HEK293T (cell line): ENCODE measurements around the gene KCNMA1.

Experiments used
- CTCF ChIA-PET: fragments of 350-600 bp; formaldehyde crosslinking; extraction: SDS; loops from one replicate; lab custom pipeline; 2021; ENCODE audit warnings: antibody characterized with exemption, inconsistent platforms; lab: Yijun Ruan, JAX
- POLR2A ChIA-PET: fragments of 350-600 bp; formaldehyde crosslinking; extraction: SDS; loops from one replicate; lab custom pipeline; 2020; ENCODE audit warnings: antibody characterized with exemption, inconsistent platforms; lab: Yijun Ruan, JAX
- DNase-seq: peaks from one replicate; pipeline ENCODE4 v3.0.0; 2012; ENCODE audit warnings: mixed read lengths; ENCODE audit errors: extremely low spot score
- ARNT ChIP-seq: fragments of 450-650 bp; IDR thresholded peaks from 2 replicates; pipeline ENCODE4 v1.6.1; 2017; ENCODE audit warnings: mild to moderate bottlenecking
- BHLHE40 ChIP-seq: fragments of 450-650 bp; IDR thresholded peaks from 2 replicates; pipeline ENCODE4 v1.6.1; 2016; ENCODE audit warnings: mild to moderate bottlenecking, moderate library complexity, borderline replicate concordance
- CTBP1 ChIP-seq: fragments of 450-650 bp; IDR thresholded peaks from 2 replicates; pipeline ENCODE4 v1.6.1; 2016; ENCODE audit warnings: borderline replicate concordance
- ELF4 ChIP-seq: fragments of 450-650 bp; IDR thresholded peaks from 2 replicates; pipeline ENCODE4 v1.6.1; 2017; ENCODE audit warnings: antibody characterized with exemption
- FOXA1 ChIP-seq: fragments of 450-650 bp; IDR thresholded peaks from 2 replicates; pipeline ENCODE4 v1.6.1; 2016; ENCODE audit warnings: mild to moderate bottlenecking
- FOXK2 ChIP-seq: fragments of 450-650 bp; IDR thresholded peaks from 2 replicates; pipeline ENCODE4 v1.6.1; 2016; ENCODE audit warnings: mild to moderate bottlenecking
- FOXM1 ChIP-seq: fragments of 450-650 bp; IDR thresholded peaks from 2 replicates; pipeline ENCODE4 v1.6.1; 2017; ENCODE audit warnings: mild to moderate bottlenecking, borderline replicate concordance
- HDGF ChIP-seq: fragments of 450-650 bp; IDR thresholded peaks from 2 replicates; pipeline ENCODE4 v1.6.1; 2017; ENCODE audit warnings: antibody characterized with exemption, borderline replicate concordance
- L3MBTL2 ChIP-seq: fragments of 450-650 bp; conservative IDR thresholded peaks from 2 replicates; pipeline ENCODE4 v1.6.1; 2016; ENCODE audit warnings: mild to moderate bottlenecking
- LEF1 ChIP-seq: fragments of 450-650 bp; IDR thresholded peaks from 2 replicates; pipeline ENCODE4 v1.6.1; 2017; ENCODE audit warnings: mild to moderate bottlenecking, borderline replicate concordance
- NFRKB ChIP-seq: fragments of 450-650 bp; IDR thresholded peaks from 2 replicates; pipeline ENCODE4 v1.6.1; 2016; ENCODE audit warnings: mild to moderate bottlenecking, moderate library complexity
- SP1 ChIP-seq: fragments of 450-650 bp; IDR thresholded peaks from 2 replicates; pipeline ENCODE4 v1.6.1; 2017
- SUZ12 ChIP-seq: fragments of 450-650 bp; IDR thresholded peaks from 2 replicates; pipeline ENCODE4 v1.6.1; 2016; ENCODE audit warnings: mild to moderate bottlenecking
- TARDBP ChIP-seq: fragments of 450-650 bp; IDR thresholded peaks from 2 replicates; pipeline ENCODE4 v1.6.1; 2016
- ZNF384 ChIP-seq: fragments of 450-650 bp; IDR thresholded peaks from 2 replicates; pipeline ENCODE4 v1.6.1; 2016
- TF ChIP-seq, protein P1 (sequence below): fragments of 450-650 bp; IDR thresholded peaks from 2 replicates; pipeline ENCODE4 v1.6.1; 2016

KCNMA1 gene

DNA sequence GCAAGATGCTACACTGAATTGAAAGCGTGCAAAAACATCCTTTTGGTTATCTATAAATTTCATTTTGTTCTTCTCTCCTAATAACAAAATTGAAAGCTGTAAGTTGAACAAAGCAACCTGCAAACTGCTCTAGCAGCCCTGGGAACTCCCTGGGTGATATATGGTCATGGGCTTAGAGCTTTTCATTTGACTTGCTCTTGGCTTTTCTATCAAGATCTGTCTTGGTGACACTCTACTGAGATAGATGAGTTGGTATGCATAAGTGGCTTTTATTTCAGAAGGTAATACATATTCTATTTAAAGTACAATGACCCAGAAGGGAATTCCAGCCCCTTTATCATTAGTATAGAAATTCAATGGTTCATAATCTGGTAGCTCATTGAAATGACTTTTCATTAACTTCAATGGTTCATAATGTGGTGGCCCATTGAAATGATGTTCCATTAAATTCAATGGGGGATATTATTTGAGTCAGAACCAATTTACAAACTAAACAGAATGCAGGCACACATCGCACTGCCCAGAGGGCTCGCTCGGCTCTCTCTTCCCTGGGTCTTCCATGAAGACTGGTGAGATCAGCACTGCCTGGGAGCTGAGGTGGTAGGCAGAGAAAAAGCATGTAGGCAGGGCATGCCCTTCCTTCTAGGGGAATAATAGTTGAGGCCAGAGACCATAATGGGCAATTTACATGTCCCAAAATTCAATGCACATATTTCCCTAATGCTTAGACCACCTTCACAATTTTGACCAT, 10.1 kb upstream of the KCNMA1 start:
- no peak for DNase-seq
- CTCF ChIA-PET: interaction anchor here (1.1 to 1.6 kb wide), 2 partner anchors 64 to 482 kb away, joined by 4 to 5 read pairs; no protein-coding TSS in a partner anchor
- TF ChIP-seq ARNT (no peak), TARDBP (no peak), ZNF384 (no peak), BHLHE40 (no peak), ELF4 (no peak), FOXA1 (no peak), LEF1 (no peak), NFRKB (no peak), FOXK2 (no peak), CTBP1 (no peak), HDGF (no peak), SP1 (no peak), L3MBTL2 (no peak), FOXM1 (no peak), SUZ12 (no peak)
- TF ChIP-seq, protein P1, sequence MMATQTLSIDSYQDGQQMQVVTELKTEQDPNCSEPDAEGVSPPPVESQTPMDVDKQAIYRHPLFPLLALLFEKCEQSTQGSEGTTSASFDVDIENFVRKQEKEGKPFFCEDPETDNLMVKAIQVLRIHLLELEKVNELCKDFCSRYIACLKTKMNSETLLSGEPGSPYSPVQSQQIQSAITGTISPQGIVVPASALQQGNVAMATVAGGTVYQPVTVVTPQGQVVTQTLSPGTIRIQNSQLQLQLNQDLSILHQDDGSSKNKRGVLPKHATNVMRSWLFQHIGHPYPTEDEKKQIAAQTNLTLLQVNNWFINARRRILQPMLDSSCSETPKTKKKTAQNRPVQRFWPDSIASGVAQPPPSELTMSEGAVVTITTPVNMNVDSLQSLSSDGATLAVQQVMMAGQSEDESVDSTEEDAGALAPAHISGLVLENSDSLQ: no peak
- POLR2A ChIA-PET: no interaction called here

DNA sequence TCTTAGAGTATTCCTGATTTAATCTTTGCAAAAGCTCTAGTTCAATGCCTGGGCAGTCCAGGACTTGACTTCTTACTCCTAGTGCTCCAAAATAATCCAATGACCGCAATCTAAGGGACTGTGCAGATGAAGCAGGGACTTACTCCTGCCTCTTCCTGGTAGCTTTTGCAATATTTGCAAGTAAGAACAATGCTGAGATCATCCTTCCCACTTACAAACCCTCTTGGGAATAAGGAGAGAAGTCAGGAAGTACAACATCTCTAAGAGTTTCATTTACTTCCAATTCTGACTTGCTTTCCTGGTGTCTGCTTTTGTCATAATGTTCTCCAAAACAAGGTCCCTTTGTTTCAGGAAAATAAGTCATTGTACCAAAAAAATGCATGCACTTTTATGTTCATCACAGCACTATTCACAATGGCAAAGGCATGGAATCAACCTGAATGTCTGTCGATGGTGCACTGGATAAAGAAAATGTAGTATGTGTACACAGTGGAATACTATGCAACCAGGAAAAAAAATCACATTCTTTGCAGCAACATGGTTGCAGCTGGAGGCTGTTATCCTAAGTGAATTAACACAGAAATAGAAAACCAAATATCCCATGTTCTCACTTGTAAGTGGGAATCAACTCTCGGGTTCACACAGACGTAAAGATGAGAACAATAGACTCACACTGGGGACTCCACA, 7.1 kb upstream of the KCNMA1 start:
- CTCF ChIA-PET: interaction anchor here (0.7 to 4.3 kb wide), 9 partner anchors 10 to 479 kb away, joined by 3 to 27 read pairs (median 4); no protein-coding TSS in a partner anchor
- DNase-seq: no peak
- TF ChIP-seq L3MBTL2 (no peak), ARNT (no peak), FOXK2 (no peak), FOXA1 (no peak), SP1 (no peak), NFRKB (no peak), HDGF (no peak), FOXM1 (no peak)
- TF ChIP-seq, protein P1: no peak
- POLR2A ChIA-PET: no interaction called here

DNA sequence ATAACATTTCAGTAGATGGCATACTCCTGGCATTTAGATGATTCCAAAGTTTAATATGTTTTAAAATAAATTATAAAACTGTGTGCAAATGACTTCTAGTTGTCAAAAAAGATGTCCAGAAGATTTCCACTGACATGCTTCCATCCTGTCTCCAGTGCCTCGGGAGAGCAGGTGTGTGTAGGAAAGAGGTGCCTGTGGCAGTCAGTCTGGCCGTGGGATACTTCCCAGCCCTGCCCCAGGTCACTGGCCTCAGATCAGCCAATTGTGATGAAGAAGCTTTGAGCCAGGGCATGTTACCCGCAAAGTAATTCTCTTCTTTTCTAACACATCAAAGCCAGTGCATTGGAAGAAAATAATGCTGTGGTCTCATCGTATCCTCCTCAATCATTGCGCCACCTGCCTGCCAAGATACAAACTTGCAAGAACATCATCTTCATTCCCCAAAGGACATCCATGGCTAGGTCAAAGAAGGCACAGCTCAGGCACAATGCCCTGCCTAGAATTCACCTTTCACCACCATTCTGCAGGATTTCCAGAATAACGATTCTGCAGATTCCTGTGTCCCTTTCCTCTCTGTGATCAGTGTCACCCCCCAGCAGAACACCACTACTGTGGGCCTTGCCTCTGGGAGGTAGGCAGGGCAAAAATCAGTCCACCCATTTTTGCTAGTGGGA, 6.3 kb upstream of the KCNMA1 start:
- ChIA-PET CTCF (interaction anchor here (0.6 to 4.3 kb wide), 12 partner anchors 10 to 479 kb away, joined by 3 to 27 read pairs (median 3); no protein-coding TSS in a partner anchor), POLR2A (no interaction called here)
- TF ChIP-seq FOXK2 (no peak), FOXM1 (no peak), L3MBTL2 (no peak), SP1 (no peak), ELF4 (no peak), LEF1 (no peak), ZNF384 (no peak), TARDBP (no peak), ARNT (no peak), FOXA1 (no peak), NFRKB (no peak), HDGF (no peak), BHLHE40 (no peak)
- DNase-seq: peak; percentile 62

DNA sequence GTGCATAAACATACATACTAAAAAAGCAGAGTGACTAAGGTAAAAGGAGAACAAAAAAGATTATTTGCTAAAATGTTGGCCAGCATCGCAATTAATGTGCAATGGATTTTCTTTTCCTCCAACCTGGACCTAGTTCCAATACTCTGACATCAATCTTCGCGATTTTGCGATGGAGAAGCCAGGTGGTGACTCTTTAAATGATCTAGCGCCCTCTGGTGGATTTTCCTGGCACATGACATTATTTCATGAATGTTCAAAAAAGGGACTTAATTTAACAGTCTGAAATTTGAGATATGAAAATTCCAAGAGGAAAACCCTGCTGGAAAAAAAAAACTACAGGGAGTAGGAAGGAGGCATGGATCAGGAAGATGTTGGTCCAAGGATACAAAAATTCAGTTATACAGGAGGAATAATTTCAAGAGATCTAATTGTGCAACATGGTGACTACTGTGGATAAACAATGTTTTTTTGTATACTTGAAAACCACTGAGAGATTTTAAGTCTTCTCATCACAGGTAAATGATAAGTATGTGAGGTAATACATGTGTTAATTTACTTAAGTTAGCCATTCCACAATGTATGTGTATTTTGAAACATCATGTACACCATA, 4.3 kb upstream of the KCNMA1 start:
- CTCF ChIA-PET: interaction anchor here (0.6 to 4.3 kb wide), 12 partner anchors 70 to 521 kb away, joined by 3 to 27 read pairs (median 4); no protein-coding TSS in a partner anchor
- no peak for TF ChIP-seq LEF1
- TF ChIP-seq, protein P1: peak; percentile 58; the same call in 1 of the 2 replicates
- DNase-seq: peak; percentile 59
- POLR2A ChIA-PET: no interaction called here

DNA sequence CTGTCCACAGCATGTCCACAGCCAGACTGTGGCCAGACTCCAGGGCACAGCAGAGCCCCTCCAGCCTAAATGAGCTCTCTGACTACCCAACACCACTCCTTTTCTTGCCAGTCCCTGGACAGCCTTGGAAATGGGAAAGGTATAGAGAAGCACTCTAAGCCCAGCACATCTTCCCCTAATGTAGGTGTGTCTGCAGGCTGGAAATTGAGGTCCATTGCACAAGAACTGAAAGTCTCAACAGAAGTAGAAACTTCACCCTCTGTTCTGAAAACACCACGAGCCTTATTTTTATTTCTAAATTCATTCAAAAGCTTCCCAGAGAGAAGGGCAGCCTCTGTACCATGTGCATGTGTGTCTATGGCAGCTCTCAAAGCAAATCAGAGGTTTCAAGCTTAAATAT, 3.7 kb upstream of the KCNMA1 start:
- no peak for DNase-seq
- ChIA-PET CTCF (interaction anchor here (0.6 to 3.0 kb wide), 7 partner anchors 145 to 470 kb away, joined by 3 to 22 read pairs (median 3); no protein-coding TSS in a partner anchor), POLR2A (no interaction called here)
- TF ChIP-seq LEF1 (no peak), SUZ12 (no peak), CTBP1 (no peak), ZNF384 (no peak), ARNT (no peak), FOXK2 (no peak), BHLHE40 (no peak), L3MBTL2 (no peak), NFRKB (no peak)
- TF ChIP-seq, protein P1: no peak
